IMR-90 (cell line): ENCODE measurements around the gene TBC1D22A.

Source experiments
- BHLHE40 ChIP-seq: fragments of 150-350 bp; IDR thresholded peaks from 2 replicates; pipeline ENCODE4 v1.6.1; 2016; ENCODE audit warnings: mild to moderate bottlenecking, low read depth, low read length
- CEBPB ChIP-seq: IDR thresholded peaks from 2 replicates; pipeline ENCODE4 v1.6.1; 2012; ENCODE audit warnings: low read depth, low read length, improper control_type of control experiment
- CHD1 ChIP-seq: IDR thresholded peaks from 2 replicates; pipeline ENCODE4 v1.6.1; 2012; ENCODE audit warnings: low read depth, low read length, improper control_type of control experiment
- MAZ ChIP-seq: IDR thresholded peaks from 2 replicates; pipeline ENCODE4 v1.6.1; 2012; ENCODE audit warnings: low read depth, mild to moderate bottlenecking, low read length, improper control_type of control experiment, moderate library complexity, borderline replicate concordance
- MXI1 ChIP-seq: IDR thresholded peaks from 2 replicates; pipeline ENCODE4 v1.6.1; 2012; ENCODE audit warnings: low read depth, mild to moderate bottlenecking, low read length, moderate library complexity, borderline replicate concordance
- NFE2L2 ChIP-seq: fragments of 150-350 bp; IDR thresholded peaks from 2 replicates; pipeline ENCODE4 v1.6.1; 2016; ENCODE audit warnings: low read depth, mild to moderate bottlenecking, low read length
- POLR2A ChIP-seq: IDR thresholded peaks from 2 replicates; pipeline ENCODE4 v1.6.1; 2012; ENCODE audit warnings: mild to moderate bottlenecking, low read depth, low read length
- RFX5 ChIP-seq: IDR thresholded peaks from 2 replicates; pipeline ENCODE4 v1.8.0; 2012; ENCODE audit warnings: low read depth, mild to moderate bottlenecking, low read length, moderate library complexity
- TF ChIP-seq, protein P1 (sequence below): conservative IDR thresholded peaks from 2 replicates; pipeline ENCODE4 v1.5.1; 2012; ENCODE audit warnings: mild to moderate bottlenecking, low read depth, low read length, improper control_type of control experiment

DNA sequence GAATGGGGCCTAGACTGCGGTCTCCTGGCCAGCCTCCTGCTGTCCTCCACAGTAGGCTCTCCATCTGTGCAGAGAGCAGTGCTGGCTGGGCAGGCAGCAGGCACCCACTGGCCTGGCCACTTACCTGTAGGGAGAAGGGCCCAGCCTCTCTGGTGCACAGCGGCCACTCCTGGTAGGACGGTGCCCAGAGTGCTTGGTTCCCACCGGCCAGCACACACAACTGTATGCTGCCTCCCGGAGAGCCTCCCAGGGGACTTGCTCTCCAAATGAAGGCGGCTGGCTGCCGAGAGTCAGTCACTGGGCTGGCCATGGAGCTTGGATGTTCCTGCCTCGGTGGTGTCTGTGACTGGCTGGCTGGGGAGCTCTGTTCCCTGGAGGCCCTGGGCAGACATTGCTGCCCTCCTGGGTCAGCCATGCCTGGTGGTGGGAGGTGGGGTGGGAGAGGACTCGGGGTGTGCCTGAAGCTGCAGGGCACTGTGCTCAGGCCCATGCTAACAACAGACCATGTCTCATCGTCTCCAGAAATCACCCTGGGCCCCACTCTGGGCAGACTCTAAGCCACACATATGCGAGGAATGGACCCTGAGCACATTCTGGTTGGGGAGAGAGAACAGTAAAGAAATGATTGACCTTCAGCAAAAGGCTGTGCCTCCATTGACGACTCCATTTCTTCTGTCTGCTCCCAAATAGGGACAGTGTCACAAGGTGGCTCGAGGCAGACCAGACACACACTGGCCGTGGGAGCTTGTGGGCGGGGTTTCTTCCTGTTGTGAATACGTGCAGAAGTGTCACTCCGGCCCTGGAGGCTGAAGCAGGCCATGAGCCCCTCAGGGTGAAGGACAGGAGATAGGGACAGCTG is 350.8 kb downstream of the TBC1D22A start:
- TF ChIP-seq, protein P1, sequence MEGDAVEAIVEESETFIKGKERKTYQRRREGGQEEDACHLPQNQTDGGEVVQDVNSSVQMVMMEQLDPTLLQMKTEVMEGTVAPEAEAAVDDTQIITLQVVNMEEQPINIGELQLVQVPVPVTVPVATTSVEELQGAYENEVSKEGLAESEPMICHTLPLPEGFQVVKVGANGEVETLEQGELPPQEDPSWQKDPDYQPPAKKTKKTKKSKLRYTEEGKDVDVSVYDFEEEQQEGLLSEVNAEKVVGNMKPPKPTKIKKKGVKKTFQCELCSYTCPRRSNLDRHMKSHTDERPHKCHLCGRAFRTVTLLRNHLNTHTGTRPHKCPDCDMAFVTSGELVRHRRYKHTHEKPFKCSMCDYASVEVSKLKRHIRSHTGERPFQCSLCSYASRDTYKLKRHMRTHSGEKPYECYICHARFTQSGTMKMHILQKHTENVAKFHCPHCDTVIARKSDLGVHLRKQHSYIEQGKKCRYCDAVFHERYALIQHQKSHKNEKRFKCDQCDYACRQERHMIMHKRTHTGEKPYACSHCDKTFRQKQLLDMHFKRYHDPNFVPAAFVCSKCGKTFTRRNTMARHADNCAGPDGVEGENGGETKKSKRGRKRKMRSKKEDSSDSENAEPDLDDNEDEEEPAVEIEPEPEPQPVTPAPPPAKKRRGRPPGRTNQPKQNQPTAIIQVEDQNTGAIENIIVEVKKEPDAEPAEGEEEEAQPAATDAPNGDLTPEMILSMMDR = no peak
- TF ChIP-seq MAZ = no peak
- TF ChIP-seq BHLHE40 = no peak
- no peak for TF ChIP-seq NFE2L2
- TF ChIP-seq MXI1 = no peak
- TF ChIP-seq POLR2A = no peak
- no peak for TF ChIP-seq CEBPB
- TF ChIP-seq RFX5 = no peak
- TF ChIP-seq CHD1 = no peak
